ENCODE measurements around the gene CAMKMT.

- no peak for TF ChIP-seq CTCF (conservative IDR thresholded peaks at IDR 0.05)
- TF ChIP-seq ZFX (IDR thresholded peaks at IDR 0.05) = no peak
These were observed 425.9 kb downstream of the CAMKMT start for GRCh38 chr2:44787663-44788062.
